ENCODE results near the gene APAF1. TPM values are rescaled to one million over a fixed set of nuclear protein-coding genes. Genes with fewer than 3 reads are reported as not detected.

The APAF1 gene
- 8.7 and 9.0 TPM in 2 replicates for total RNA-seq (2014; rRNA removed; shearing (Covaris generic))

GRCh38 chr12:98644712-98645571 lies at the start of gene APAF1, which contains the start of gene IKBIP:
APAF1 (plus strand) TSS chr12:98645290; CDS start chr12:98648360, 3,070 bp downstream.
IKBIP (minus strand) TSS chr12:98644788; CDS start chr12:98644701, 87 bp downstream.

Small RNA genes lying within 50 kb of the gene (small RNA-seq; reads per million reads assigned to genes)
- 29.3 reads per million, percentile 93 among the genes with 10 or more reads in this experiment for gene SNORA53

Other genes with a start within 250 kb of the APAF1 start
- gene TMPO, start 129.7 kb upstream of the APAF1 start, total RNA-seq (2014; rRNA removed; shearing (Covaris generic)) = 144 and 150 TPM in 2 replicates
- 507 and 541 TPM in 2 replicates for gene SLC25A3, start 51.6 kb upstream of the APAF1 start, total RNA-seq (2014; rRNA removed; shearing (Covaris generic))
- 25.3 and 29.2 TPM in 2 replicates for gene IKBIP, start 502 bp upstream of the APAF1 start, total RNA-seq (2014; rRNA removed; shearing (Covaris generic))

Data from A375 (cell line).